CD14-positive monocyte (primary cell): Measurements from ENCODE around the gene FBXO2. TPM values are rescaled to one million over a fixed set of nuclear protein-coding genes. Genes with fewer than 3 reads are reported as not detected.

Experiments
- DNase-seq, 3 donors: peaks; one replicate each; pipeline ENCODE4 v3.0.0-alpha.2; 2011 to 2022
- H2AFZ ChIP-seq: 2 replicates; pipeline ENCODE4 v1.6.0; 2012; ENCODE audit warnings: mild to moderate bottlenecking, low read depth, low read length, inconsistent platforms; ENCODE audit not compliant: insufficient read depth, poor library complexity, severe bottlenecking
- H3K27ac ChIP-seq, 2 donors: 1 replicate in 1 of 2; 2 replicates in 1 of 2; pipeline ENCODE4 v1.5.1; 2012 to 2013; ENCODE audit warnings: low read length in 2 of 2, control low read depth in 1 of 2, inconsistent platforms in 1 of 2, low read depth in 1 of 2, mild to moderate bottlenecking in 1 of 2
- H3K27me3 ChIP-seq, 2 donors: one replicate each; pipeline versions ENCODE4 v1.6.0 to v1.6.1; 2011 to 2013; ENCODE audit warnings: low read length in 2 of 2; ENCODE audit not compliant: control insufficient read depth in 2 of 2, insufficient read depth in 2 of 2
- H3K36me3 ChIP-seq, 2 donors: replicated peaks in 1 of 2; 1 replicate in 1 of 2; 2 replicates in 1 of 2; pipeline versions ENCODE4 v1.5.1 to v1.6.1; 2012 to 2013; ENCODE audit warnings: low read length in 2 of 2, control low read depth in 1 of 2, inconsistent platforms in 1 of 2, mild to moderate bottlenecking in 1 of 2; ENCODE audit not compliant: insufficient read depth in 2 of 2, control insufficient read depth in 1 of 2
- H3K4me1 ChIP-seq, 2 donors: 1 replicate in 1 of 2; 2 replicates in 1 of 2; pipeline versions ENCODE4 v1.5.1 to v1.6.1; 2012 to 2013; ENCODE audit warnings: low read length in 2 of 2, control low read depth in 1 of 2, inconsistent platforms in 1 of 2, mild to moderate bottlenecking in 1 of 2, moderate library complexity in 1 of 2; ENCODE audit not compliant: insufficient read depth in 2 of 2, control insufficient read depth in 1 of 2
- H3K4me2 ChIP-seq: replicated peaks from 2 replicates; pipeline ENCODE3; 2012; ENCODE audit warnings: low read length, moderate library complexity, mild to moderate bottlenecking; ENCODE audit not compliant: poor library complexity, severe bottlenecking; ENCODE audit errors: extremely low read depth
- H3K4me3 ChIP-seq, 3 experiments: fragments of 200-600 bp in 1 of 3; sonication (generic) in 1 of 3; replicated peaks in 1 of 3; 1 replicate in 2 of 3; 2 replicates in 1 of 3; pipeline ENCODE4 v1.5.1; 2011 to 2013; ENCODE audit warnings: low read length in 3 of 3, mild to moderate bottlenecking in 3 of 3, control low read depth in 2 of 3, low read depth in 2 of 3, inconsistent platforms in 1 of 3, moderate library complexity in 1 of 3
- H3K79me2 ChIP-seq: 2 replicates; pipeline ENCODE4 v1.6.0; 2012; ENCODE audit warnings: mild to moderate bottlenecking, control low read depth, inconsistent platforms, low read length, moderate library complexity; ENCODE audit not compliant: insufficient read depth
- H3K9ac ChIP-seq: 2 replicates; pipeline ENCODE4 v1.6.0; 2017; ENCODE audit warnings: low read length, mild to moderate bottlenecking; ENCODE audit not compliant: insufficient read depth, poor library complexity, severe bottlenecking
- H3K9me3 ChIP-seq, 2 donors: replicated peaks in 1 of 2; 1 replicate in 1 of 2; 2 replicates in 1 of 2; pipeline versions ENCODE4 v1.5.1 to v1.6.1; 2012 to 2013; ENCODE audit warnings: low read length in 2 of 2, control low read depth in 1 of 2; ENCODE audit not compliant: control insufficient read depth in 1 of 2, insufficient read depth in 1 of 2
- H4K20me1 ChIP-seq: 2 replicates; pipeline ENCODE4 v1.6.0; 2012; ENCODE audit warnings: mild to moderate bottlenecking, low read length, control low read depth, moderate library complexity; ENCODE audit not compliant: insufficient read depth
- H3K27ac Mint-ChIP-seq, 7 donors: one replicate each; pipeline ENCODE4 v1.8.0; 2020; ENCODE audit warnings: mild to moderate bottlenecking in 7 of 7, mixed read lengths in 7 of 7, moderate library complexity in 6 of 7, inconsistent platforms in 2 of 7
- H3K27me3 Mint-ChIP-seq, 3 donors: one replicate each; pipeline ENCODE4 v1.8.0; 2021 to 2022; ENCODE audit warnings: low read depth in 3 of 3, mild to moderate bottlenecking in 3 of 3, mixed read lengths in 3 of 3, moderate library complexity in 3 of 3, inconsistent platforms in 1 of 3
- H3K36me3 Mint-ChIP-seq, 2 donors: one replicate each; pipeline ENCODE4 v1.8.0; 2020; ENCODE audit warnings: mixed read lengths in 2 of 2, inconsistent platforms in 1 of 2, mild to moderate bottlenecking in 1 of 2
- H3K4me1 Mint-ChIP-seq: one replicate; pipeline ENCODE4 v1.8.0; 2020; ENCODE audit warnings: mild to moderate bottlenecking, mixed read lengths
- H3K4me3 Mint-ChIP-seq, 2 donors: one replicate each; pipeline ENCODE4 v1.8.0; 2020; ENCODE audit warnings: mild to moderate bottlenecking in 2 of 2, mixed read lengths in 2 of 2, moderate library complexity in 1 of 2
- H3K9me3 Mint-ChIP-seq, 7 donors: one replicate each; pipeline ENCODE4 v1.8.0; 2020 to 2022; ENCODE audit warnings: mixed read lengths in 7 of 7, mild to moderate bottlenecking in 6 of 7, moderate library complexity in 6 of 7, inconsistent platforms in 2 of 7
- CTCF ChIP-seq: fragments of 200-600 bp; IDR thresholded peaks from one replicate; pipeline ENCODE4 v1.8.0; 2022; ENCODE audit warnings: antibody characterized with exemption, mild to moderate bottlenecking
- WGBS: methylation state at CpG from one replicate; pipeline ENCODE4 v1.1.5; 2013; ENCODE audit warnings: missing lambda C conversion rate; ENCODE audit not compliant: insufficient coverage; 5-methylcytosine and 5-hydroxymethylcytosine counted together
- intact Hi-C, 2 donors: fragments of 100-400 bp; cut with micrococcal nuclease; formaldehyde crosslinking; loops; one replicate each; pipeline versions ENCODE4 v1.15.0 to v1.15.1; 2023
- polyA plus RNA-seq, 3 donors: library from polyadenylated mRNA; depleted of rRNA in 1 of 3; unstranded in 2 of 3; stranded (reverse) in 1 of 3; fragments of 300-500 nt in 2 of 3; fragments of >200 nt in 1 of 3; fragmentation: Illumina TruSeq in 2 of 3; gene quantifications; 1 replicate in 2 of 3; 2 replicates in 1 of 3; pipeline ENCODE4 v1.2.3, GENCODE V29; 2012 to 2021

The FBXO2 gene
- polyA plus RNA-seq, 3 donors: 0.08 TPM; not detected in 2

- Mint-ChIP-seq H3K4me1 (no peaks in the 10 kb centered on the region), H3K27me3 (peaks cover 10 to 13% (median 11%) of the 10 kb centered on the region in 3 donors), H3K4me3 (no peak overlapping the region), H3K27ac (no peak overlapping the region), H3K9me3 (peaks cover 0 to 5% (median 0%) of the 10 kb centered on the region in 7 donors), H3K36me3 (no peaks in the 10 kb centered on the region)
- Histone ChIP-seq H3K27ac (no peak overlapping the region), H4K20me1 (no peaks in the 10 kb centered on the region), H2AFZ (no peak overlapping the region), H3K27me3 (no peaks in the 10 kb centered on the region), H3K9me3 (no peaks in the 10 kb centered on the region), H3K79me2 (no peaks in the 10 kb centered on the region), H3K4me1 (no peaks in the 10 kb centered on the region), H3K4me2 (no peak overlapping the region), H3K4me3 (no peak overlapping the region), H3K9ac (no peak overlapping the region), H3K36me3 (no peaks in the 10 kb centered on the region)
- intact Hi-C loops: no loop called here
- DNase-seq: no peak
- TF ChIP-seq CTCF: no peak
- 75% methylated on average over 3 of the region's 3 CpGs for WGBS
Measured at GRCh38 chr1:11602424-11602823, 51.8 kb downstream of the FBXO2 start.

GRCh38 chr1:11600836-11601235, 53.4 kb downstream of the FBXO2 start:
- Histone ChIP-seq H3K9me3 (no peaks in the 10 kb centered on the region), H3K9ac (no peak overlapping the region), H2AFZ (no peak overlapping the region), H4K20me1 (no peaks in the 10 kb centered on the region), H3K4me1 (no peaks in the 10 kb centered on the region), H3K36me3 (no peaks in the 10 kb centered on the region), H3K27ac (no peak overlapping the region), H3K4me2 (no peak overlapping the region), H3K27me3 (no peaks in the 10 kb centered on the region), H3K4me3 (no peak overlapping the region), H3K79me2 (no peaks in the 10 kb centered on the region)
- no peak overlapping the region for H3K4me3 Mint-ChIP-seq
- no peaks in the 10 kb centered on the region for H3K4me1 Mint-ChIP-seq
- peaks cover 7 to 12% (median 8%) of the 10 kb centered on the region in 3 donors for H3K27me3 Mint-ChIP-seq
- no peak overlapping the region for H3K27ac Mint-ChIP-seq
- peaks cover 0 to 1% (median 0%) of the 10 kb centered on the region in 7 donors for H3K9me3 Mint-ChIP-seq
- no peaks in the 10 kb centered on the region for H3K36me3 Mint-ChIP-seq
- WGBS: 85% methylated on average over 6 of the region's 7 CpGs
- TF ChIP-seq CTCF: no peak
- intact Hi-C loops: no loop called here
- no peak for DNase-seq
